SU-DHL-6 (cell line): ENCODE results near the gene P4HTM.

Experiments used
- H2AFZ ChIP-seq: fragments of 200-600 bp; sonication (generic); 2 replicates; pipeline ENCODE4 v1.6.1; 2014; ENCODE audit warnings: low read depth, mild to moderate bottlenecking, moderate library complexity, mixed read lengths, antibody characterized with exemption, low read length; ENCODE audit not compliant: severe bottlenecking
- H3F3A ChIP-seq: fragments of 200-600 bp; shearing (Covaris generic); 2 replicates; pipeline ENCODE4 v1.6.0; 2016; ENCODE audit warnings: antibody characterized with exemption, mild to moderate bottlenecking; ENCODE audit not compliant: insufficient read depth
- H3K27ac ChIP-seq: fragments of 200-600 bp; sonication (generic); 2 replicates; pipeline ENCODE4 v1.5.1; 2016; ENCODE audit warnings: low read depth, mild to moderate bottlenecking, low read length, moderate library complexity, mixed read lengths
- H3K27me3 ChIP-seq: fragments of 200-600 bp; sonication (generic), shearing (Covaris generic); 2 replicates; pipeline ENCODE4 v1.6.0; 2014; ENCODE audit warnings: mild to moderate bottlenecking, low read length
- H3K36me3 ChIP-seq: fragments of 200-600 bp; sonication (generic); 2 replicates; pipeline ENCODE4 v1.6.1; 2014; ENCODE audit warnings: mild to moderate bottlenecking, low read length, mixed read lengths
- H3K4me2 ChIP-seq: fragments of 300-600, 200-600 bp; shearing (Covaris generic), sonication (generic); 2 replicates; pipeline ENCODE4 v1.6.0; 2014; ENCODE audit warnings: low read length, low read depth, mild to moderate bottlenecking; ENCODE audit not compliant: poor library complexity, severe bottlenecking
- H3K4me3 ChIP-seq: fragments of 200-600 bp; sonication (generic); 2 replicates; pipeline ENCODE4 v1.5.1; 2014; ENCODE audit warnings: antibody characterized with exemption, low read length, mild to moderate bottlenecking, mixed read lengths; ENCODE audit not compliant: insufficient read depth, poor library complexity, severe bottlenecking
- H3K79me2 ChIP-seq: fragments of 200-600 bp; sonication (generic); 2 replicates; pipeline ENCODE4 v1.6.1; 2014; ENCODE audit warnings: mild to moderate bottlenecking, low read length, moderate library complexity; ENCODE audit not compliant: insufficient read depth
- H3K9ac ChIP-seq: fragments of 200-600 bp; sonication (generic); 2 replicates; pipeline ENCODE4 v1.7.0; 2014; ENCODE audit warnings: mild to moderate bottlenecking, low read length
- H3K9me2 ChIP-seq: fragments of 200-600 bp; sonication (generic); replicated peaks from 2 replicates; pipeline ENCODE4 v1.6.1; 2014; ENCODE audit warnings: low read length; ENCODE audit not compliant: insufficient read depth
- H3K9me3 ChIP-seq: fragments of 200-600 bp; sonication (generic); 2 replicates; pipeline ENCODE4 v1.6.1; 2014; ENCODE audit warnings: low read length, mixed read lengths; ENCODE audit not compliant: insufficient read depth
- H4K20me1 ChIP-seq: fragments of 200-600 bp; sonication (generic); 2 replicates; pipeline ENCODE4 v1.6.1; 2014; ENCODE audit warnings: low read depth, mild to moderate bottlenecking, antibody characterized with exemption, low read length, moderate library complexity, mixed read lengths
- CTCF ChIP-seq: fragments of 200-600 bp; sonication (generic); IDR thresholded peaks from one replicate; pipeline ENCODE4 v1.5.1; 2017; ENCODE audit warnings: antibody characterized with exemption, mild to moderate bottlenecking, low read length, moderate library complexity; ENCODE audit not compliant: insufficient read depth, poor library complexity, severe bottlenecking
- EZH2phosphoT487 ChIP-seq: fragments of 200-600 bp; sonication (generic), shearing (Covaris generic); conservative IDR thresholded peaks from 2 replicates; pipeline ENCODE4 v1.6.1; 2018; ENCODE audit warnings: mild to moderate bottlenecking, antibody characterized with exemption, low read length, moderate library complexity, mixed read lengths

P4HTM gene

DNA sequence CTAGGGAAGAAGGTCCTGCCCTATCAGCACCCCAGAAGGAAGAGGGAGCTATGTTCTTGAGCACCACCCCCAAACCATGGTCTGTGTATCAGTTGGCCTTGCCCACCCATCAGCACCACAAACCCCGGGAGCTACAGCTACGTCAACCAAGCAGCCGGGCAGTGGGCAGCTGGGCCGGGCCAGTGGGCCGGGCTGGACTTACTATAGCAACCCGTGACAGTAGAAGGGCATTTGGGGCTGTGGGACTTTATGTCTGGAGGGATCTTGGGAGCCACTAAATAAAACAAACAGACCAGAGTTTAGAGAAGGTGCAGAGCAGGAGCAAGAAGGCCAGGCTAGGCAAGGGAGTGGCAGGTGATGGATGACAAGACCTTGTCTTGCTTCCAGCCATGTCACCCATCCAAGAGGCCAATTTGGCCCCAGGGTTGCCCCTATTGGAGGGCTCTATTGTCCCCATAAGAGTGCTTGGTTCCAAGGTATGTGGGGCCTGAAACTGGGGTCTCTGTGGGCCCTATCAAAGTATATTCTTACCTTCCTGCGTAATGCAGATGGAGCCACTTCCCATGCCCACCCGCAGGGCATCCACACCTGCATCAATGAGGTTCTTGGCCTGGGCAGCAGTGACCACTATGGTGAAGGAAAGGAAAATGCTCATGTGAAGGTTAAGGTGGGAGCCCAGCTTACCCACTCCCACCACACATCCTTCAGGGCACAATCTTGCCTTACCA, 35.9 kb downstream of the P4HTM start:
- no peak for TF ChIP-seq EZH2phosphoT487
- TF ChIP-seq CTCF = no peak
- Histone ChIP-seq H2AFZ (no peak overlapping the region), H3F3A (peaks cover 33% of the 10 kb centered on the region), H3K9me3 (no peaks in the 10 kb centered on the region), H4K20me1 (no peaks in the 10 kb centered on the region), H3K4me3 (no peak overlapping the region), H3K36me3 (0 out of 2 replicates have a peak, but pooled peaks cover 11% of the 10 kb centered on the region), H3K79me2 (peaks cover 30% of the 10 kb centered on the region), H3K27ac (peak overlapping the region; percentile 61), H3K4me2 (peak overlapping the region; percentile 21), H3K9me2 (no peaks in the 10 kb centered on the region), H3K9ac (no peak overlapping the region), H3K27me3 (no peaks in the 10 kb centered on the region)

DNA sequence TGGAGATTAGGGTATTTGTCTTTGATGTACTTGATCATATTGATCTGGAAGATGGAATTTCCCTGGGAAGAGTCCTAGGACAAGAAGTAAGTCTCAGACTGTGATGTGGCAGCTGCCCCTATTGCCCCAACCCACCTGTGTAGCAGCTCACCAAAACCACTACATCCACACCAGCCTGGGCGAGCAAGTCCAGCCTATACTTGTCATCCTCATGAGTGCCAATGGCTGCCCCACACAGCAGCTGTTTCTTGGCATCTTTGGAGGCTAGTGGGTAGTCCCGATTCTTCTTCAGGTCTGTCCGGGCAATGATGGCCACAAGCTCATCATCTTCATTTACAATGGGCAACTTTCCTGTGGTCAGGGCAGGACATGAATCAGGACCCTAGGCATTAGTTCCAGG, 36.5 kb downstream of the P4HTM start:
- Histone ChIP-seq H3K9ac (no peak overlapping the region), H3K36me3 (0 out of 2 replicates have a peak, but pooled peaks cover 11% of the 10 kb centered on the region), H3K9me2 (no peaks in the 10 kb centered on the region), H3K27ac (no peak overlapping the region), H3K9me3 (no peaks in the 10 kb centered on the region), H3K4me3 (no peak overlapping the region), H3K79me2 (peaks cover 30% of the 10 kb centered on the region), H2AFZ (no peak overlapping the region), H4K20me1 (no peaks in the 10 kb centered on the region), H3K4me2 (no peak overlapping the region), H3F3A (peaks cover 33% of the 10 kb centered on the region), H3K27me3 (no peaks in the 10 kb centered on the region)
- TF ChIP-seq CTCF (no peak), EZH2phosphoT487 (no peak)

DNA sequence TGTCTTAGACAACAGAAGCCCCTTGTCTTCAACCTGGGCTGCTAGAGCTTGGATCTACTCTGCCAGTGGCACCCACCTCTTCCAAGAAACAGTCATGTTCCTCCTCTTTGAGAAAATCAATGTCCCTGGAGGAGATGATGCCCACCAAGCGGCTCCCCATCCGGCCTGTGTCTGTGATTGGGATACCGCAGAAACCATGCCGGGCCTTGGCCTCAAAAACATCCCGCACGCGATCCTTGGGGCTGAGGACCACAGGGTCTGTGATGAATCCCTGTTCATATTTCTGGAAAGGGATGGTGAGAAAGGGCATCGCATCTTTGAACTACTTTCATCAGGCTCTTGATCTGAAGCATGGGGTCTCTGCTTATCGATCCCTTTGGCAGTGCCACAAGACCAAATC, 37.6 kb downstream of the P4HTM start:
- Histone ChIP-seq H3K79me2 (peaks cover 25% of the 10 kb centered on the region), H3K4me2 (peak overlapping the region; percentile 68), H3K36me3 (0 out of 2 replicates have a peak, but pooled peaks cover 11% of the 10 kb centered on the region), H3K4me3 (no peak overlapping the region), H3K9ac (peak overlapping the region; percentile 83; the same call in 1 of the 2 replicates), H3K9me3 (no peaks in the 10 kb centered on the region), H4K20me1 (no peaks in the 10 kb centered on the region), H3F3A (peaks cover 33% of the 10 kb centered on the region), H3K27me3 (no peaks in the 10 kb centered on the region), H2AFZ (no peak overlapping the region), H3K9me2 (no peaks in the 10 kb centered on the region), H3K27ac (0 out of 2 replicates have a peak overlapping the region, but pooled peaks have one; percentile 59)
- TF ChIP-seq CTCF (no peak), EZH2phosphoT487 (no peak)
